NCI-H524 treated with DMSO at 0.1 percent for 48 hours (cell line): ENCODE measurements around the gene ANK2.
"Not testable (repeated sequence)": the region's sequence is repeated elsewhere in the genome, so short reads cannot be mapped to it uniquely, and the experiment has no call there.

Experiments used
- DNase-seq: peaks from one replicate; lab custom pipeline; 2025; lab: John Stamatoyannopoulos, UW

ANK2 gene

GRCh38 chr4:113153529-113154101 lies 104.2 kb downstream of the ANK2 start:
- DNase-seq = peak; percentile 77

- DNase-seq = no peak
Measured at GRCh38 chr4:113154281-113154680, 104.8 kb downstream of the ANK2 start.

GRCh38 chr4:113157086-113157857 lies 107.8 kb downstream of the ANK2 start:
- no peak for DNase-seq

DNA sequence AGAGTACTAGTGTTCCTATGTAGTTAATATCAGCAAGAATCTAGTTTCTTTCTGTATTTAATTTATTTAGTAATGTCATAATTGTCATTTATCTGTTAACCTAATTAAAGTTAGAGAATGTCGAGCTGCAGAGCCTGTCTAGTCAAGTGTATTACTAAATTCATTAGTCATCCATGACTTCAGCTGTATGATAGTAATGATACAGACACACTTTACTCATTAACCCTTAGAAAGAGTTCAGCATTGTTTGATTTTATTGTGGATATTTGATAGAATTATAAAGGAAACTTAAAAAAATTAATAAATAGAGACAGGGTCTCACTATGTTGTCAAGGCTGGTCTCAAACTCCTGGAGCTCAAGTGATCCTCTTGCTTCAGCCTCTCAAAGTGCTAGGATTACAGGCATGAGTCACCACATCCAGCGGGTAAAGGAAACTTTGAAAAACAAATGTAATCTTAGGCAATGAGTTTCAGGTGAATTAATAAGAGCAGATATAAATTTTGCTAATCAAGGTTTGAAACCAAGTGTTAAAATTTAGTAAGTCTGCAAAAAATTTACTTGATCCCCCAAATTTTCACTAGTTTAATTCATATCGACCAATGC lies 110.6 kb downstream of the ANK2 start:
- DNase-seq = no peak

DNA sequence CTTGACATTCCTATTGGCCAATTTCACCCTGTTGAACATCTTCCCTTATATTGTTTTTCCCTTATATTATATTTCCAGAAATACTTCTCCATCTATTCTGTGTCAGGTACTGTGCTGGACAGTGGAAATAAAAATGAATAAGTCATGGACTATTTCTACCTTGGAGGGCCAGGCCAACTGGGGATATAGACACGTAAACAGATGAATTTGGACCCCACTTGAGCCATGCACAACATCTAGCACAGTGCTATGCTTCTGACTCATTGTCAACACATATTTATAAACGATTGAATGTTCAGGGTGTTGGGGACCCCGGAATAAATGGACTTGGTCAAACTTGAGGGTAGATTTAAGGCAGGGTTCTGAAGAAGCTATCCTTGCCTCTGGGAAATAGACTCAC lies 111.1 kb downstream of the ANK2 start:
- no peak for DNase-seq

- DNase-seq = no peak
Measured at GRCh38 chr4:113162089-113162488, 112.6 kb downstream of the ANK2 start.

DNA sequence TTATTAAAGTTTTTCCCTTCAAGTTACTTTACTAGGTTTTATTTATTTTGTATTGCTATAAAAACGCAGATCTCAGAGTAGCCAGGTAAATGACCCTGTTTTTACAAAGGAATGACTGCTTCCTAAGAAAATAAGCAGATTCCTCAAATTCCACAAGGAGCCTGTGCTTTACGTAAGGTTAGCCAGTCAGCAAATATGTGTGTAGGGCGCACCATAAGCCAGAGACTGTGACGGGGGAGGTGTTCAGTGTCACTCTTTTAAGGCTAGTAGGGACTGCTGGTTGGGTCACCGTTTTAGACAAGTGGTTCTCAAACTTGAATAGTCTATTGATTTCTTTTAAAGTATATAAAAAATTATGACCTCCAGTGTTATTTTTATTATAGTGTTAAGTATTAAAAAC lies 119.9 kb downstream of the ANK2 start:
- no peak for DNase-seq

DNA sequence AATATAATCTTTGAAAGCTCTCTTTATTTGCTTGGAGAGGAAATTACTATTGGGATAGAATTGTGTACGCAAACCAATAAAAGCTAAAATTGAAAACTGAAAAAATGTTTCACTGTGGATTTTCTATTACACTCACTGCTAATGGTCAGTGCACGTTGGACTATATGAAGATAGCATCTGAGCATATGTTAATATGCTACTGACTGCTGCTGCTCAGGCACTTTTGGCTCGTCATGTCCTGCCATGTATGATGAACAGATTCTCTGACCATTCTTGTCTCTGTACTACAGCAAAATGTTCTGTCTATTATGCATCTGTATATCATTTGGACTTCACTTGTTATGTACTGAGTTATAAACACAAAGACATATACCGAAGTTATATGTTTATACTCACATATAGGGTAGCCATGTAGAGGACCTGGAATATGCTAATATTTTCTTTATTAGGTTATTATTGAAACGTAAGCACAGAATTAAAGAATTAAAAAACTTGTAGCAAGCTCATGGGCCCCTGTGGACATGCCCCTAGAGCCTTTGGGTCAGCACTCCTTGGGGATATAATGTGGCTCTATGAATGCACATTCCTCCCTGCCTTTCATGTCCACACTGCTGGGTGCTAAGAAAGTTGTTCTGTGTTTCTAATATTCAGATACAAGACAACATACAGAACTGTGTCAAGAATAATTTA lies 120.8 kb downstream of the ANK2 start:
- no peak for DNase-seq

GRCh38 chr4:113170805-113171468 lies 121.5 kb downstream of the ANK2 start:
- no peak for DNase-seq

DNA sequence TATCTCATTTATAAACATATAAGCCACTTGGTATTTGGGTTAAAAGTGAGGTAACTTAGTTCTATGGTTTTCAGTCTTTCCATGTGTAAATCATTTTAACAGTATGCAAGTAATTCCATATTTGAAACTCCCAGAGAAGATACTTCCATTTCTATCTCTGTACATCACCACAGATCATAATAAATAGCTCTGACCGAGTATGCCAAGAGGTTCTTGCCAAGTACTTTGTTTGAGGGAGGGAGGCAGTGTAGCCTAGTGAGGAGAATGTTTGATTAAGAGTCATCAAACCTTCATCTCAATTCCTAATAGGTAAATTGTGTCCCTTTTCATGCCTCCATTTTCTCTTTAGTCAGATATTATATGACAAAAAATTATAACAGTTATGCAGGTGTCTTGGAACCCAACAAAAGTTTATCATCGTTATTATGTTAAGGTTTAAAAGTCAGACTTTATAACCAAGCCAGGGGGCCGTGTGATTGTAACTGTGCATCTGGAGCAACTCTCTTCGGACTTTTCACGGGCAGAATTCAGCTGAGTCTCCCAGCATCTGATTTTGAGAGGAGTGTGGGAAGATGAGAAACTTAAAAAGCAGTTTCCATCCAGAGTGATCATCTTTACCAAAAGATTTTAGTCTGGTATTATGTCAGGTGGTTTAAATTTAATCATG lies 123.8 kb downstream of the ANK2 start:
- DNase-seq = no peak

DNA sequence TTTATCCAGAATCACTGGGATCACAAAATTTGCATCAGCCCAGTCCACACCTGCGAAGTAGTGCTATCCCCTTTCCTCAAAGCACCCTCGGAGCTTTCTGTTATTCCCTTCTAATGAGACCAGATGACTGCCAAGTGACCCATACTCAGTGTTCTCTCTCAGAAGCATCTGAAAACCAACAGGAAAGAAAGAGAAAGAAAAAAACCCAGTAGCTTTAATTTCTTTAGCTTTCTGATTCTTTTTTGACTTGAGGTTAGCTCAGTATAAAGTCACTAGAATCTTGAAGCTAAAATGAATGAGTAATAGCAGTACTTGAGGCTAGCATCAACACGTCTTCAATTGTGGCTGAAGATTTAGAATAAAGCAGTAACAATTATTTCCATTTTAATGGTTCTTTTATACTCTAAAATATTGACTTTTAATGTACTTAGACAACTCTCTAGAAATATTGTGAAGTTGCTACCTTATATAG lies 124.4 kb downstream of the ANK2 start:
- DNase-seq = no peak

- DNase-seq = no peak
Measured at GRCh38 chr4:113179091-113179490, 129.6 kb downstream of the ANK2 start.

DNA sequence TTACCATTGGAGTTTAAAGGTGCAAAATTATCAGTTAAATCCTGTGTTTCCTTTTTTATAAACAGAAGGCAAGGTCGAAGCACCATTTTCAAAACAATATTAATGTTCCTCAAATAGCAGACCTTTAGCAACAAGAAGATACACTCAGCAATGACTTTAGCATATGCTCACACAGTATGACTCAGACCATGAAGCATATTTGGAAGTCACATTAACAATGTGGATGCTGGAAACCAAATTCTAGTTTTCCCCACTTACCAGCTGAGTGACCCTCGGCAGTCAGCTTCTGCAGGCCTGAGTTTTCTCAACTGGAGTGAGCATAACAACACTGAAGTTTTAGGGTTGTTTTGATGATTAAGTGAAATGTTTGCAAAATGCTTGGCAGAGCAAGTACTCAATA lies 130.5 kb downstream of the ANK2 start:
- no peak for DNase-seq

DNA sequence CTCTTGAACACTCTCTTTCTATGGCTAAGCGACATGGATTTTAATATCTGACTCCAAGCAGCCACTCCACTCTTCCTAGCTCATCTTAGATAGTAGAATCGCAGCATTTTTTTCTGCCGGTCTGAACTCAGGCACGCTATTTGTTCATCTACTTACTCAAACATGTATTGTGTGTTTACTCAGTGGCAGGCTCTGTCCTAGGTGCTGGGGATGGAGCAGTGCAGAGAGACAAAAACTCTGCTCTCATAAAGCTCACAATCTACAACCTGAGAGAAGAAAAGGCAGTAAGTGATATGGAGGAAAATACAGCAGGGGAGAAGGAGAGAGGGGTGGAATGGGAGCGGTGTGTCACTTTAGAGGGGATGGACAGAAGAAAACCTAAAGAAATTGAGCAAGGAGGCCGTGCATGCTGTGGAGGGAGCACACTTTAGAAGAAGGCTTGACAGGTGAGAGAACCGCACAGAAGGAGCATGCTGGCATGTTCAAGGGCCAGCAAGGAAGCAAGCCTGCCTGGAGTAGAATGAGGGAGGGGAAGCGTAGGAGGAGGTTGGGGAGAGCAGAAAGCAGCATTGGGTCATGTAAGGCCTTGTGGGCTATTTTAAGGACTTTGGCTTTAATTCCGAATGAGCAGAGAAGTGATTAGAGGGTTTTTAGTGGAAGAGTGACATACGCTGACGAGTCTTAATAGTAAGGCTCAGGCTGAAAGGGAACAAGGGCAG lies 132.0 kb downstream of the ANK2 start:
- no peak for DNase-seq

- no peak for DNase-seq
Measured at GRCh38 chr4:113183032-113183605, 133.7 kb downstream of the ANK2 start.

GRCh38 chr4:113186220-113186619 lies 136.8 kb downstream of the ANK2 start:
- not testable (repeated sequence) for DNase-seq

DNA sequence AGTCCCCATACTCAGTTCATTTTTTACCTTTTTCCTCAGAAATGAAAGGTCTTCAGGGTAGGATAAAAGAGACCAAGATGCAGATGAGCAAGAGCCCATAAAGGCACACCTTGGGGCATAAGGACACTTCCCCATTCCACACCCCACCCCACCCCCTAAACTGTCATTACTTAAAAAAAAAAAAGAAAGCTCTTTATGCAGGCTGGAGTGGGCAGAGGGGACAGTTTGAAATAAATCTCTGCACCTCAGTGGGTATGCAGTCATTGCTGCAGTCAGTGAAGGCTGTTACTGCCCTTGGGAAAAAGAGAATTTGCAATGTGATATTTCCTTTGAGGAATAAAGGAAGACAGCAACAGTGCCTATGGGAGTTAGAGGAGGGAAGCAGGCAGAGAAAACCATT lies 137.5 kb downstream of the ANK2 start:
- DNase-seq = no peak

DNA sequence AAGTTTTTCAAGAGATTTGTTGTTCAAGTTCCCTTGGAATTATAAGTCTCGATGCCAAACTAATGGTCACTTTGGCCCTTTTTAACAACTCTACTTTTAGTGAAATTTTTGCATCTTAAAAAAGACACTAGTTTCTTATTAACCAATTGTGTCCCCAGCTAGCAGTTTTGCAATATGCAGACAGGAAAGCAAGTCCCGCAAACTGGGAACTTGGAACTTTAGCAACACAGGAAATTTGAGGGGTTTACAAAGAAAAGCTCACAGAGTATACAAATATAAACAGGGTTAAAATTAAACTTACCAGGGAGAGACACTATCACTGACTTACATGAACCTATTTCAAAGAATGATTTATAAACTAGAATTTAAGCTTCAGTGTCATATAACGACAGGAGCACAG lies 137.9 kb downstream of the ANK2 start:
- no peak for DNase-seq

- DNase-seq = no peak
Measured at GRCh38 chr4:113189546-113189945, 140.1 kb downstream of the ANK2 start.

DNA sequence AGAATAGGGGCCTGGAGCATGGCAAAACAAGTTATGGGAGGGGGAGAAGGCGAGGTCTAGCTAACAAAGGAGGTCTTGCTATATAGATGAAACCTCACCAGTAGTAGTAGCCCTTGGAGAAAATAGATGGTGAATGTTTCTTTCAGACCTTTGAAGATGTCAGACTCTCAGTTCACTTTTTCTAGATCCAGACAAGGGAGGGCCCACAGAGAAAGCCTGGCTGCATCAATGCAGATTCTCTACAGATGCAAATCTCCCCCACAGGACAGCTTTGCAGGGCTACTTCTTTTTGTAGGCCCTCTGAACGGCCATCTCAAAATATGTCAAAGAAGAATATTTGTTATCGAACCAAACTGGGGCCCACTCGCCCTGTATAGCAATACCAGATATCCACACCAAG lies 159.7 kb downstream of the ANK2 start:
- no peak for DNase-seq
